OCI-LY3 (cell line): ENCODE results near the gene DNAJA4.

ENCODE experiments used
- H2AFZ ChIP-seq: fragments of 200-600, 300-600 bp; shearing (Covaris generic); 2 replicates; pipeline ENCODE4 v1.6.0; 2014; ENCODE audit warnings: antibody characterized with exemption, low read depth, low read length
- H3K27ac ChIP-seq: fragments of 200-600, 300-600 bp; sonication (generic); 2 replicates; pipeline ENCODE4 v1.5.1; 2014; ENCODE audit warnings: mild to moderate bottlenecking, low read length, moderate library complexity, mixed read lengths
- H3K27me3 ChIP-seq: fragments of 200-600, 300-600 bp; sonication (generic); 2 replicates; pipeline ENCODE4 v1.6.1; 2014; ENCODE audit warnings: low read depth, low read length, mixed read lengths
- H3K36me3 ChIP-seq: fragments of 200-600, 300-600 bp; sonication (generic); replicated peaks from 2 replicates; pipeline ENCODE3; 2014; ENCODE audit warnings: low read depth, low read length, mixed read lengths
- H3K4me1 ChIP-seq: fragments of 300-600, 200-600 bp; sonication (generic); 2 replicates; pipeline ENCODE4 v1.6.1; 2014; ENCODE audit warnings: low read length, mixed read lengths
- H3K4me2 ChIP-seq: fragments of 200-600, 300-600 bp; sonication (generic); 2 replicates; pipeline ENCODE4 v1.6.1; 2014; ENCODE audit warnings: low read length, mixed read lengths
- H3K4me3 ChIP-seq: fragments of 300-600, 200-600 bp; sonication (generic); 2 replicates; pipeline ENCODE4 v1.5.1; 2014; ENCODE audit warnings: antibody characterized with exemption, mild to moderate bottlenecking, low read length, moderate library complexity
- H3K79me2 ChIP-seq: fragments of 300-600, 200-600 bp; shearing (Covaris generic); 2 replicates; pipeline ENCODE4 v1.6.1; 2014; ENCODE audit warnings: mild to moderate bottlenecking, low read length, mixed read lengths
- H3K9ac ChIP-seq: fragments of 300-600, 200-600 bp; shearing (Covaris generic); 2 replicates; pipeline ENCODE4 v1.6.0; 2014; ENCODE audit warnings: mild to moderate bottlenecking, low read length, moderate library complexity
- H3K9me3 ChIP-seq: fragments of 200-600, 300-600 bp; shearing (Covaris generic); 2 replicates; pipeline ENCODE4 v1.6.1; 2014; ENCODE audit warnings: low read length, mixed read lengths; ENCODE audit not compliant: insufficient read depth
- H4K20me1 ChIP-seq: fragments of 200-600, 300-600 bp; sonication (generic); 2 replicates; pipeline ENCODE4 v1.6.1; 2016; ENCODE audit warnings: low read length, mixed read lengths; ENCODE audit not compliant: insufficient read depth
- EZH2phosphoT487 ChIP-seq: fragments of 200-600 bp; shearing (Covaris generic); IDR thresholded peaks from 2 replicates; pipeline ENCODE4 v1.6.1; 2018; ENCODE audit warnings: antibody characterized with exemption, mixed run types, low read depth
- TF ChIP-seq, protein P1 (sequence below): fragments of 200-600, 300-600 bp; sonication (generic); IDR thresholded peaks from 2 replicates; pipeline ENCODE4 v1.5.1; 2014; ENCODE audit warnings: antibody characterized with exemption, low read length, low read depth

Gene DNAJA4

DNA sequence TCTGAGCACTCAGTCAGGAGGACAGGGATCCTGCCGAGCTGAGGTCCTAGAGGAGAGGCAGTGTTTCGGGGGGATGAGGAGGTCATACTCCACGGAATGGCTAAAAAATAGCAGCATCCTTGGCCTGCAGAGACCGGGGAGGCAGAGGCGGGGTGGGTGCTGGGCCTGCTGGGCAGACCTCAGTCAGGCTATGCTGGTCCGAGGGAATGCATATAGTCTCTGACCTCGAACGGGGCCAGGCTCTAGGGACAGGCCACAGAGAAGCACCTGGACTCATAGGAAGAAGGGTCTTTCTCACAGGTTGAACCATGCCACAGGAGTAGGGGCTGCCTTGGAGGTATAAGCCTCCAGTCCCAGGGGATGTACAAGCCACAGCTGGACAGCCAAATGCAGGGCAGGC lies 49.0 kb downstream of the DNAJA4 start:
- Histone ChIP-seq H3K36me3 (no peaks in the 10 kb centered on the region), H3K27ac (no peak overlapping the region), H4K20me1 (no peaks in the 10 kb centered on the region), H3K4me1 (peaks cover 26% of the 10 kb centered on the region), H3K4me3 (no peak overlapping the region), H3K79me2 (no peaks in the 10 kb centered on the region), H3K4me2 (no peak overlapping the region), H3K9me3 (no peaks in the 10 kb centered on the region), H3K27me3 (no peaks in the 10 kb centered on the region), H2AFZ (no peak overlapping the region), H3K9ac (no peak overlapping the region)
- no peak for TF ChIP-seq EZH2phosphoT487
- TF ChIP-seq, protein P1, sequence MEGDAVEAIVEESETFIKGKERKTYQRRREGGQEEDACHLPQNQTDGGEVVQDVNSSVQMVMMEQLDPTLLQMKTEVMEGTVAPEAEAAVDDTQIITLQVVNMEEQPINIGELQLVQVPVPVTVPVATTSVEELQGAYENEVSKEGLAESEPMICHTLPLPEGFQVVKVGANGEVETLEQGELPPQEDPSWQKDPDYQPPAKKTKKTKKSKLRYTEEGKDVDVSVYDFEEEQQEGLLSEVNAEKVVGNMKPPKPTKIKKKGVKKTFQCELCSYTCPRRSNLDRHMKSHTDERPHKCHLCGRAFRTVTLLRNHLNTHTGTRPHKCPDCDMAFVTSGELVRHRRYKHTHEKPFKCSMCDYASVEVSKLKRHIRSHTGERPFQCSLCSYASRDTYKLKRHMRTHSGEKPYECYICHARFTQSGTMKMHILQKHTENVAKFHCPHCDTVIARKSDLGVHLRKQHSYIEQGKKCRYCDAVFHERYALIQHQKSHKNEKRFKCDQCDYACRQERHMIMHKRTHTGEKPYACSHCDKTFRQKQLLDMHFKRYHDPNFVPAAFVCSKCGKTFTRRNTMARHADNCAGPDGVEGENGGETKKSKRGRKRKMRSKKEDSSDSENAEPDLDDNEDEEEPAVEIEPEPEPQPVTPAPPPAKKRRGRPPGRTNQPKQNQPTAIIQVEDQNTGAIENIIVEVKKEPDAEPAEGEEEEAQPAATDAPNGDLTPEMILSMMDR: no peak

DNA sequence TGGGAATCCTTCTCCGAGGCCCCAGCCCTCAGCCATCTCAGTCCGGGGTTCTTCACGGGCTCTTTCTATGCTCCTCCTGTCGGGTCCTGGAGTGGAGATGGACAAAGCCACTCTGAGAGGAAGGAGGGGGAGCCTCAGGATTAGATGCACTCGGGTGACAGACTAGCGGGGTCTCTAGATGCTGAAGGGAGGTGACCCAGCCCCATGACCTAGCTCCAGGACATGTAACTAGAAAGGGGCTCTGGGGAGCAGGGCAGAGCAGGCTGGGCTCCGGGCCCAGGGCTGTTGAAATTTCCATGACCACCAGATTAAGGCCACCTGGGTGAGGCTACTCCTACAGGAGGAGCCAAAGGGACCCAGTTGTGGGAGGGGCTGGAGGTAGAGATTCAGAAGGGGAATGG lies 49.8 kb downstream of the DNAJA4 start:
- no peaks in the 10 kb centered on the region for H3K79me2 ChIP-seq
- no peaks in the 10 kb centered on the region for H3K36me3 ChIP-seq
- H4K20me1 ChIP-seq: no peaks in the 10 kb centered on the region
- no peak overlapping the region for H3K4me3 ChIP-seq
- no peak overlapping the region for H3K27ac ChIP-seq
- peaks cover 21% of the 10 kb centered on the region for H3K4me1 ChIP-seq
- H3K27me3 ChIP-seq: no peaks in the 10 kb centered on the region
- H2AFZ ChIP-seq: no peak overlapping the region
- H3K4me2 ChIP-seq: no peak overlapping the region
- no peaks in the 10 kb centered on the region for H3K9me3 ChIP-seq
- no peak overlapping the region for H3K9ac ChIP-seq
- TF ChIP-seq EZH2phosphoT487: no peak
- TF ChIP-seq, protein P1: no peak

DNA sequence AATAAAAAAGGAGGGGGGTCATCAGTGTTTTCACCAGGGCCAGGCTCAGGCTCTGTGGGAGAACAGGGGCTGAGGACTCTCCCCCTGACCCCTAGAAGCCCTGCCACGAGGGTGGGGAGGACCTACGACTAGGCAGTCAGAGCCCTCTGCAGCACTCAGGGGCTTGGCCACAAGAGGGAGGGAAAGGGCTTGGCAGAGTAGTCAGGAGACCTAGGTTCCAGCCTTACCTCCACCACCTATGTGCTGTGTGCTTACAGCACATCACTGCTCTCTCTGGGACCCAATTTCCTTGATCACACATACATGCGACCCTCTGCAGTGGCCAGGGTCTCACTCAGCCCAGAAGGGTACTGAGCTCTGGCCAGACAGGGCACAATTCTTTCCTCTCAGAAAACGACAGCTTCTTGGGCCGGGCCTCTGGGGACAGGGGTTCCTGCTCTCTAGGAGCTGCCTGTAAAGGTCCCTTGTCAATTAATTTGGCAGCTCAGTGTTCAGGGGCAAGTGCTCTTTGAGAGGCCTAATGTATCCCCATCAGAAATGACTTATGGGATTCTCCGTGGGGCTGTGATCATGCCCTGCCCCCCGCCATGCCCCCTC lies 51.4 kb downstream of the DNAJA4 start:
- peaks cover 21% of the 10 kb centered on the region for H3K4me1 ChIP-seq
- H4K20me1 ChIP-seq: no peaks in the 10 kb centered on the region
- H3K9me3 ChIP-seq: no peaks in the 10 kb centered on the region
- H3K9ac ChIP-seq: peak overlapping the region; percentile 67
- no peaks in the 10 kb centered on the region for H3K79me2 ChIP-seq
- no peaks in the 10 kb centered on the region for H3K27me3 ChIP-seq
- peak overlapping the region; percentile 85; the same call in 1 of the 2 replicates for H2AFZ ChIP-seq
- peak overlapping the region; percentile 69 for H3K4me3 ChIP-seq
- H3K4me2 ChIP-seq: peak overlapping the region; percentile 92
- H3K36me3 ChIP-seq: no peaks in the 10 kb centered on the region
- peak overlapping the region; percentile 77 for H3K27ac ChIP-seq
- no peak for TF ChIP-seq EZH2phosphoT487
- TF ChIP-seq, protein P1: peak; percentile 82

DNA sequence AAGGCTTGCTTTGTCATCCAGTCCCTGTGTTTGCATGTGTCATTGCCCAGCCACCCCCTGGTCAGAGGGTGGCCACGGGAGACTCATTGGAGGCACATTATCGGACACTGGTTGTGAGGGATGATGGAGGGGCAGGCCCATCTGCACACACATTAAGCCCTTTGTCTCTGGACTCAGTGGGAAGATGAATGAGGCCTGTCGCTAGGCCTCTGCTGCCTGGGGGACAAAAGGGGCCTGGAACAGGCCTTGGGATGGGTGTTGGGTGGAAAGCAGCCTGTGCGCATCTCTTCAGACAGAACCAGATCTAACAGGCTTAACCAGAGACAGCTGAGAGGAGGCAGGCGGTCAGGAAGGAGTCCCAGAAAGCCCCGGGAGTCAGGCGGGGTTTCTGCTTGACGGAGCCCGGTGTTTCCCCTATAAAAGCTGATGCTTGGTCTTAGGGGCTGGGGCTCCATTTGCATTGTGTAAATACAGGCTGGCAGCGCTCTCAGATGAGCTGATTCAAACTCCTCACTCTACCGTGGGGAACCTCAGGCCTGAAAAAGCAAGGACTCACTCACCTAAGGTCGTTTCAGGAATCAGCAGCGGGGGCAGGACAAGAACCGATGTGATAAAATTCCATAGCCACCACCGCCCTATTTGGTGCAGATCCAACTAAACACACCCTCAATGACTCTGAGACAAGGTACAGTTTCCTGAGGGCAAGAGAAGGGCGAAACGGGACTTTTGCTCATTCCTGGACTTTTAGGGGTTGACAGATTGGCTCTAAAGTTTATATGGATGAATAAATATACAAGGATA lies 52.1 kb downstream of the DNAJA4 start:
- TF ChIP-seq EZH2phosphoT487: no peak
- TF ChIP-seq, protein P1: no peak
- H3K9me3 ChIP-seq: no peaks in the 10 kb centered on the region
- H3K79me2 ChIP-seq: no peaks in the 10 kb centered on the region
- H3K27me3 ChIP-seq: no peaks in the 10 kb centered on the region
- H3K27ac ChIP-seq: peak overlapping the region; percentile 77
- H3K36me3 ChIP-seq: no peaks in the 10 kb centered on the region
- peaks cover 21% of the 10 kb centered on the region for H3K4me1 ChIP-seq
- peak overlapping the region; percentile 67 for H3K9ac ChIP-seq
- H2AFZ ChIP-seq: peak overlapping the region; percentile 85
- peak overlapping the region; percentile 92 for H3K4me2 ChIP-seq
- H3K4me3 ChIP-seq: peak overlapping the region; percentile 69
- H4K20me1 ChIP-seq: no peaks in the 10 kb centered on the region
